GM06990 (cell line): Measurements from ENCODE around the gene IRGQ.

Experiments
- DNase-seq: peaks from one replicate; pipeline ENCODE4 v3.0.0-alpha.2; 2011; ENCODE audit not compliant: insufficient read length; ENCODE audit errors: extremely low read depth
- H3K27me3 ChIP-seq: replicated peaks from 2 replicates; pipeline ENCODE4 v1.6.0; 2011; ENCODE audit warnings: low read length; ENCODE audit not compliant: control insufficient read depth, insufficient read depth
- H3K36me3 ChIP-seq: 2 replicates; pipeline ENCODE4 v1.5.1; 2011; ENCODE audit warnings: low read length; ENCODE audit not compliant: control insufficient read depth, insufficient read depth
- H3K4me3 ChIP-seq: replicated peaks from 2 replicates; pipeline ENCODE4 v1.5.1; 2011; ENCODE audit warnings: low read depth, mild to moderate bottlenecking, control low read depth, low read length
- CTCF ChIP-seq: IDR thresholded peaks from 2 replicates; pipeline ENCODE4 v1.5.1; 2011; ENCODE audit warnings: low read length, control low read depth, mild to moderate bottlenecking, inconsistent platforms; ENCODE audit not compliant: insufficient read depth, poor library complexity, severe bottlenecking

IRGQ gene

DNA sequence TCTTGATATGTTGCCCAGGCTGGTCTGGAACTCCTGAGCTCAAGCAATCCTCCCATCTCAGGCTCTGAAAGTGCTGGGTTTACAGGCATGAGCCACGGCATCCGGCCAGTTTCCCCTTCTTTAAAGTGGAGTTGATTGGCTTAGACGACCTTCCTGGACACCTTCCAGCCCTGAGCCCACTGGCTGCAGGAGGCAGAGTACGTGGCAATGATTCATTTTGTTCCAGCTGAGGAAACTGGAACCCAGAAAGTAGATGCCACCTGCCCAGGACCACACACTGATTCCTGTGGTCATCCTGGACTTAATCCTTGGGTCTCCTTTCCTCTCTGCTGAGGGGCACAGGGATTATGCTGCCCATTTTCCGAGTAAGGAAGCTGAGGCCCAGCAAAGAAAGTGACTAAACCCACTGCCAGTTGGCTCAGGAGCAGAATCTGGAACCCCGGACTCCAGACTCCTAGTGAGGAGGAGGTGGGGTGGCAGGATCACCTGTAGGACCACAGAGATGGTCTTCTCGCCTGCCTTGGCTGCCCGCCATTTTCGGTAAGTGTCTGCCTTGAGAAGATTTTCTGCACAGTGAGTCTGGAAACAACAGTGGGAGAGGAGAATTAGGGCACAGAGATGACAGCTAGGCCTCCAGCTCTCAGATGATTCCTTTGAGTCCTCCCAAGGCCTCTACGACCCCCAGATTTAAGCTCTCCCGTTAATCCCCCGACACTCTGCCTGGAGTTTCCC lies 21.3 kb downstream of the IRGQ start:
- no peak for TF ChIP-seq CTCF
- H3K27me3 ChIP-seq: no peaks in the 10 kb centered on the region

DNA sequence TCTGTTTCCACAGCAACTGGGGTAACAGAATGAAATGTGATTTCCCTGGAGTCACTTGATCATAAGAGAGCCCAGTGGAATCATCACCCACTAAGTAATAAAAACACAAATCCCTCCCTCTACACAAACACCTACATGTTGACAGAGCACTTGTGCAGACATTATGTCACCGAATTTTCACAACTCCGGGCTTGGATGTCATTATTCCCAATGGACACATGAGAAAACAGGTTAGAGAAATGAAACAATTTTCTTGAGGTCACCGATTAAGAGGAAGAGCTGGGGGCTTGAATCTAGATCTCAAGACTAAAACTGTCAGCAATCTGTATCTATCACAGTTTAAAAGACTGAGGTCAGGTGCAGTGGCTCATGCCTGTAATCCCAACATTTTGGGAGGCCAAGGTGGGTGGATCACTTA lies 23.8 kb downstream of the IRGQ start:
- TF ChIP-seq CTCF: no peak
- no peaks in the 10 kb centered on the region for H3K27me3 ChIP-seq

More for the DNA sequence above, 21.3 kb downstream of the IRGQ start:
- Histone ChIP-seq H3K4me3 (peak overlapping the region; percentile 82), H3K36me3 (no peaks in the 10 kb centered on the region; the same call in 1 of the 2 replicates)
- DNase-seq: no peak

DNA sequence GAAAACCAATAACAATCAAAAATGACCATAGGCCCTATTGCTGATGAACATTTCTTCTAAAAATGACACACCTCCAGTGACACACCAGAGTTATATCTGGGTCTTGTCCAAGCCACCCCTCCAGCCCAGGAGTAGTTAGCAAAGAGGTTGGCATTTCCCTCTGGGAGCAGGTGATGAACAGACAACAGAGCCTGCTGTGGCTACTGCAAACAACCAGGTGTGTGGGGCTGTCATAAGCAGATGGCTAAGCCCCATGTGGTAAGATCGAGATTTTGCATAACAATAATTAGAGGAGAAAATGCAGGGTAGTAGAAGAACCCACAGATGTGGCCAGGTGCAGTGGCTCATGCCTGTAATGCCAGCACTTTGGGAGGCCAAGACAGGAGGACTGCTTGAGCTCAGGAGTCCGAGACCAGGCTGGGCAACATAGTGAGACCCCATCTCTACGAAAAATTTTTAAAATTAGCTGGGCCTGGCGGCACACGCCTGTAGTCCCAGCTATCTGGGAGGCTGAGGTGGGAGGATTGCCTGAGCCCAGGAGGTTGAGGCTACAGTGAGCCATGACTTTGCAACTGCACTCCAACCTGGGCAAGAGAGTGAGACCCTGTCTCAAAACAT lies 25.7 kb downstream of the IRGQ start:
- no peak for DNase-seq
- TF ChIP-seq CTCF: no peak
- Histone ChIP-seq H3K4me3 (no peak overlapping the region), H3K36me3 (no peaks in the 10 kb centered on the region; the same call in 1 of the 2 replicates), H3K27me3 (no peaks in the 10 kb centered on the region)

More for the DNA sequence above, 23.8 kb downstream of the IRGQ start:
- no peaks in the 10 kb centered on the region; the same call in 1 of the 2 replicates for H3K36me3 ChIP-seq
- DNase-seq: no peak
- H3K4me3 ChIP-seq: no peak overlapping the region

DNA sequence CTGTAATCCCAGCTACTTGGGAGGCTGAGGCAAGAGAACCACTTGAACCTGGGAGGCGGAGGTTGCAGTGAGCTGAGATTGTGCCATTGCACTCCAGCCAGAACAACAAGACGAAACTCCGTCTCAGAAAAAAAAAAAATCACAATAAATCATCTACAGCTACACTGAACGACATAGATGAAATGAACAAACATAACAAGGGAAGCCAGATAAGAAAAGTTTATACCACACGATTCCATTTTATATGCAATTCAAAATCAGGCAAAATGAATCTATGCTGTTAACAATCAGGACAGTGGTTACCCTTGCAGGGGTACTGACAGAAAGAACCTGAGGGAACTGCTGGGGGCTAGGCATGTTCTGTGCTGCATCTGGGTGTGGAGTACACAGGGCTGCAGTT lies 26.3 kb downstream of the IRGQ start:
- DNase-seq: no peak
- no peaks in the 10 kb centered on the region; the same call in 1 of the 2 replicates for H3K36me3 ChIP-seq
- H3K27me3 ChIP-seq: no peaks in the 10 kb centered on the region
- H3K4me3 ChIP-seq: no peak overlapping the region
- no peak for TF ChIP-seq CTCF

DNA sequence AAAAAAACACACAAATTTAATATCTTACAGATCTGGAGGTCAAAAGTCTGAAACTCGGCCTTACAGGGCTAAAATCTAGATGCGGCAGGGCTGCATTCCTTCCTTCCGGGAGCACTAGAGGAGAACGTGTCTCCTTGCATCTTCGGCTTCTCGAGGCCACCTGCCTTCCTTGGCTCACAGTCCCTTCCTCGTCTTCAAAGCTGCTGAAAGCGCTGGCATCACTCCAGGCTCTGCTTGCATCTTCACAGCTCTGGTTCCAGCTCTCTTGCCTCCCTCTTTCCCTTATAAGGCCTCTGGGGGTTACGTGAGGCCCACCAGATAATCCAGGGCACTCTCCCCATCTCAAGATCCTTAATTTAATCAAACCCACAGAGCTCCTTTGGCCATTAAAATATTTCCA lies 31.1 kb downstream of the IRGQ start:
- DNase-seq: no peak
- H3K27me3 ChIP-seq: no peaks in the 10 kb centered on the region
- H3K4me3 ChIP-seq: no peak overlapping the region
- H3K36me3 ChIP-seq: peaks cover 8% of the 10 kb centered on the region
- TF ChIP-seq CTCF: no peak
